Measurements from ENCODE around the gene LTK. TPM values are rescaled to one million over a fixed set of nuclear protein-coding genes. Genes with fewer than 3 reads are reported as not detected.

The LTK gene
- total RNA-seq, 1 donor from 2014 or later: 0.19 TPM

GRCh38 chr15:41560572-41560874 is 46.9 kb upstream of the LTK start:
- peaks cover 13% of the 10 kb centered on the region for H3K27me3 Mint-ChIP-seq (ENCODE audit: low read depth)
- TF ChIP-seq CTCF (conservative IDR thresholded peaks at IDR 0.05): no peak
- no peak for DNase-seq (ENCODE audit: low read depth, low spot score)
- peaks cover 67% of the 10 kb centered on the region for H3K4me1 Mint-ChIP-seq
- H3K9me3 Mint-ChIP-seq: no peaks in the 10 kb centered on the region
- peak overlapping the region; percentile 90 for H3K4me3 Mint-ChIP-seq
- no peaks in the 10 kb centered on the region for H3K36me3 Mint-ChIP-seq (ENCODE audit: low read depth)
- H3K27ac Mint-ChIP-seq (ENCODE audit: unreplicated experiment): no peak overlapping the region

- peak overlapping the region; percentile 90 for H3K4me3 Mint-ChIP-seq
- H3K27me3 Mint-ChIP-seq (ENCODE audit: low read depth): peaks cover 13% of the 10 kb centered on the region
- no peak overlapping the region for H3K27ac Mint-ChIP-seq (ENCODE audit: unreplicated experiment)
- no peaks in the 10 kb centered on the region for H3K9me3 Mint-ChIP-seq
- TF ChIP-seq CTCF (conservative IDR thresholded peaks at IDR 0.05): no peak
- no peak for DNase-seq (ENCODE audit: low read depth, low spot score)
- peaks cover 57% of the 10 kb centered on the region for H3K4me1 Mint-ChIP-seq
- H3K36me3 Mint-ChIP-seq (ENCODE audit: low read depth): no peaks in the 10 kb centered on the region
These were observed 45.7 kb upstream of the LTK start for GRCh38 chr15:41559239-41559782.

GRCh38 chr15:41558400-41559238 is 45.0 kb upstream of the LTK start, which contains the start of gene TYRO3:
Gene TYRO3, plus strand, starts transcription at chr15:41559212. Its CDS starts 46 bp downstream, at chr15:41559258.
- Mint-ChIP-seq H3K9me3 (no peaks in the 10 kb centered on the region), H3K36me3 (ENCODE audit: low read depth) (no peaks in the 10 kb centered on the region), H3K4me1 (peaks cover 50% of the 10 kb centered on the region), H3K27me3 (ENCODE audit: low read depth) (peaks cover 13% of the 10 kb centered on the region), H3K4me3 (peak within 1 kb of the TSS; percentile 92), H3K27ac (ENCODE audit: unreplicated experiment) (peak within 1 kb of the TSS; percentile 79)
- DNase-seq (ENCODE audit: low read depth, low spot score): peak; percentile 48
- TF ChIP-seq CTCF (conservative IDR thresholded peaks at IDR 0.05): no peak

GRCh38 chr15:41557673-41558399 is 44.2 kb upstream of the LTK start:
- peak; percentile 94 for TF ChIP-seq CTCF (conservative IDR thresholded peaks at IDR 0.05)
- Mint-ChIP-seq H3K27me3 (ENCODE audit: low read depth) (peaks cover 13% of the 10 kb centered on the region), H3K36me3 (ENCODE audit: low read depth) (no peaks in the 10 kb centered on the region), H3K27ac (ENCODE audit: unreplicated experiment) (peak overlapping the region; percentile 79), H3K9me3 (no peaks in the 10 kb centered on the region), H3K4me3 (peak overlapping the region; percentile 92), H3K4me1 (peaks cover 42% of the 10 kb centered on the region)
- peak; percentile 64 for DNase-seq (ENCODE audit: low read depth, low spot score)

GRCh38 chr15:41556677-41557076 is 43.0 kb upstream of the LTK start:
- DNase-seq (ENCODE audit: low read depth, low spot score): no peak
- Mint-ChIP-seq H3K9me3 (no peaks in the 10 kb centered on the region), H3K27me3 (ENCODE audit: low read depth) (peaks cover 13% of the 10 kb centered on the region), H3K4me1 (peaks cover 30% of the 10 kb centered on the region), H3K36me3 (ENCODE audit: low read depth) (no peaks in the 10 kb centered on the region), H3K4me3 (no peak overlapping the region), H3K27ac (ENCODE audit: unreplicated experiment) (peak overlapping the region; percentile 88)
- no peak for TF ChIP-seq CTCF (conservative IDR thresholded peaks at IDR 0.05)

Data from neural crest cell (in vitro differentiated cells).